H9 (cell line): ENCODE results near the gene ARHGAP24. TPM values are rescaled to one million over a fixed set of nuclear protein-coding genes. Genes with fewer than 3 reads are reported as not detected.

Source experiments
- DNase-seq: peaks from one replicate; pipeline ENCODE4 v3.0.0-alpha.2; 2017
- H2AFZ ChIP-seq: one replicate; pipeline ENCODE4 v1.6.1; 2013; ENCODE audit warnings: mild to moderate bottlenecking, low read length, control low read depth, moderate library complexity
- H2AK5ac ChIP-seq: 2 replicates; pipeline ENCODE4 v1.6.1; 2013; ENCODE audit warnings: low read length, control low read depth, mixed read lengths; ENCODE audit not compliant: insufficient read length
- H2BK120ac ChIP-seq: one replicate; pipeline ENCODE4 v1.6.1; 2013; ENCODE audit warnings: low read depth, mild to moderate bottlenecking, low read length, control low read depth, inconsistent platforms; ENCODE audit not compliant: poor library complexity, severe bottlenecking
- H2BK12ac ChIP-seq: 2 replicates; pipeline ENCODE4 v1.6.1; 2013; ENCODE audit warnings: low read length, control low read depth, mixed read lengths, low read depth; ENCODE audit not compliant: insufficient read length
- H2BK15ac ChIP-seq: 2 replicates; pipeline ENCODE4 v1.6.1; 2013; ENCODE audit warnings: low read depth, low read length, control low read depth
- H2BK20ac ChIP-seq: one replicate; pipeline ENCODE4 v1.6.1; 2013; ENCODE audit warnings: low read depth, mild to moderate bottlenecking, low read length, control low read depth, inconsistent platforms; ENCODE audit not compliant: poor library complexity, severe bottlenecking
- H2BK5ac ChIP-seq: 2 replicates; pipeline ENCODE4 v1.6.1; 2013; ENCODE audit warnings: low read length, control low read depth, mixed read lengths; ENCODE audit not compliant: insufficient read length
- H3K14ac ChIP-seq: 2 replicates; pipeline ENCODE4 v1.6.1; 2013; ENCODE audit warnings: low read length, control low read depth; ENCODE audit not compliant: insufficient read depth
- H3K18ac ChIP-seq: 2 replicates; pipeline ENCODE4 v1.6.1; 2013; ENCODE audit warnings: low read depth, mild to moderate bottlenecking, mixed read lengths, low read length, control low read depth; ENCODE audit not compliant: insufficient read length
- H3K23ac ChIP-seq: 2 replicates; pipeline ENCODE4 v1.6.1; 2013; ENCODE audit warnings: low read length, control low read depth, mixed read lengths, low read depth; ENCODE audit not compliant: insufficient read length
- H3K23me2 ChIP-seq: 2 replicates; pipeline ENCODE4 v1.6.1; 2013; ENCODE audit warnings: low read depth, mild to moderate bottlenecking, mixed read lengths, low read length, control low read depth; ENCODE audit not compliant: insufficient read length, poor library complexity, severe bottlenecking
- H3K27ac ChIP-seq: 2 replicates; pipeline ENCODE4 v1.5.1; 2013; ENCODE audit warnings: low read length, control low read depth, mixed read lengths, low read depth; ENCODE audit not compliant: insufficient read length
- H3K27me3 ChIP-seq: 2 replicates; pipeline ENCODE4 v1.6.1; 2013; ENCODE audit warnings: low read length, control low read depth, inconsistent platforms; ENCODE audit not compliant: insufficient read depth
- H3K4ac ChIP-seq: 2 replicates; pipeline ENCODE4 v1.6.1; 2013; ENCODE audit warnings: low read depth, mild to moderate bottlenecking, control low read depth, inconsistent platforms, low read length, moderate library complexity
- H3K4me1 ChIP-seq: 2 replicates; pipeline ENCODE4 v1.6.1; 2013; ENCODE audit warnings: low read length, control low read depth, inconsistent platforms; ENCODE audit not compliant: insufficient read depth
- H3K4me2 ChIP-seq: 2 replicates; pipeline ENCODE4 v1.6.1; 2013; ENCODE audit warnings: low read length, control low read depth, mixed read lengths; ENCODE audit not compliant: insufficient read length, insufficient read depth
- H3K56ac ChIP-seq: 2 replicates; pipeline ENCODE4 v1.6.1; 2013; ENCODE audit warnings: low read depth, mild to moderate bottlenecking, mixed read lengths, low read length, control low read depth; ENCODE audit not compliant: insufficient read length
- H3K79me1 ChIP-seq: 2 replicates; pipeline ENCODE4 v1.6.1; 2013; ENCODE audit warnings: low read depth, mild to moderate bottlenecking, moderate library complexity, low read length, control low read depth, inconsistent platforms; ENCODE audit not compliant: insufficient read depth, poor library complexity, severe bottlenecking
- H3K79me2 ChIP-seq: 2 replicates; pipeline ENCODE4 v1.6.1; 2013; ENCODE audit warnings: low read length, control low read depth, inconsistent platforms; ENCODE audit not compliant: insufficient read depth
- H3K9ac ChIP-seq: 2 replicates; pipeline ENCODE4 v1.6.1; 2013; ENCODE audit warnings: low read length, control low read depth, mixed read lengths; ENCODE audit not compliant: insufficient read length; ENCODE audit errors: extremely low read depth
- H3K9me3 ChIP-seq: one replicate; pipeline ENCODE4 v1.6.1; 2013; ENCODE audit warnings: low read depth, low read length, inconsistent platforms; ENCODE audit not compliant: control insufficient read depth
- H3T11ph ChIP-seq: one replicate; pipeline ENCODE4 v1.6.1; 2013; ENCODE audit warnings: mild to moderate bottlenecking, low read length, control low read depth, inconsistent platforms
- H4K20me1 ChIP-seq: one replicate; pipeline ENCODE4 v1.6.1; 2013; ENCODE audit not compliant: control insufficient read depth, insufficient read length, insufficient read depth
- H4K5ac ChIP-seq: 2 replicates; pipeline ENCODE4 v1.6.1; 2013; ENCODE audit warnings: low read depth, mild to moderate bottlenecking, mixed read lengths, low read length, control low read depth; ENCODE audit not compliant: insufficient read length
- H4K8ac ChIP-seq: replicated peaks from 2 replicates; pipeline ENCODE4 v1.6.1; 2013; ENCODE audit warnings: low read length, control low read depth, mixed read lengths, low read depth; ENCODE audit not compliant: insufficient read length
- H4K91ac ChIP-seq: 2 replicates; pipeline ENCODE4 v1.6.1; 2013; ENCODE audit warnings: low read depth, mild to moderate bottlenecking, moderate library complexity, mixed read lengths, low read length, control low read depth; ENCODE audit not compliant: insufficient read length
- H3K27ac Mint-ChIP-seq, 3 experiments: 2 replicates in 2 of 3; 3 replicates in 1 of 3; pipeline ENCODE4 v1.8.0; 2020 to 2021; ENCODE audit warnings: mixed read lengths in 3 of 3, mild to moderate bottlenecking in 1 of 3, moderate library complexity in 1 of 3
- H3K27me3 Mint-ChIP-seq: 2 replicates; pipeline ENCODE4 v1.8.0; 2021; ENCODE audit warnings: low read depth, mild to moderate bottlenecking, moderate library complexity, mixed read lengths
- H3K36me3 Mint-ChIP-seq, 3 experiments: 2 replicates in 2 of 3; 3 replicates in 1 of 3; pipeline ENCODE4 v1.8.0; 2020 to 2021; ENCODE audit warnings: low read depth in 3 of 3, mixed read lengths in 3 of 3; ENCODE audit not compliant: insufficient read depth in 1 of 3
- H3K4me1 Mint-ChIP-seq, 2 experiments: 2 replicates each; pipeline ENCODE4 v1.8.0; 2020; ENCODE audit warnings: mixed read lengths in 2 of 2
- H3K4me3 Mint-ChIP-seq, 2 experiments: 2 replicates in 1 of 2; 3 replicates in 1 of 2; pipeline ENCODE4 v1.8.0; 2020 to 2021; ENCODE audit warnings: mild to moderate bottlenecking in 2 of 2, mixed read lengths in 2 of 2, moderate library complexity in 1 of 2
- H3K9me3 Mint-ChIP-seq, 2 experiments: 2 replicates in 1 of 2; 3 replicates in 1 of 2; pipeline ENCODE4 v1.8.0; 2020; ENCODE audit warnings: mild to moderate bottlenecking in 2 of 2, mixed read lengths in 2 of 2, moderate library complexity in 1 of 2
- WGBS: extraction: QIAGEN DNeasy Blood & Tissue Kit; methylation state at CpG from one replicate; pipeline ENCODE4 v1.1.7; 2013; ENCODE audit warnings: missing lambda C conversion rate, low lambda C conversion rate, mixed read lengths; ENCODE audit not compliant: insufficient read length; ENCODE audit errors: extremely low coverage; 5-methylcytosine and 5-hydroxymethylcytosine counted together
- total RNA-seq: library from RNA; stranded (reverse); gene quantifications from 2 replicates; pipeline ENCODE4 v1.2.1, GENCODE V29; 2021
- TF ChIP-seq, protein P1 (sequence below): fragments of 200-600 bp; sonication (generic); conservative IDR thresholded peaks from 3 replicates; pipeline ENCODE4 v1.8.0; 2021; ENCODE audit warnings: antibody characterized with exemption, mild to moderate bottlenecking

Gene ARHGAP24
- total RNA-seq, 1 experiment from 2014 or later = 0.37 TPM

DNA sequence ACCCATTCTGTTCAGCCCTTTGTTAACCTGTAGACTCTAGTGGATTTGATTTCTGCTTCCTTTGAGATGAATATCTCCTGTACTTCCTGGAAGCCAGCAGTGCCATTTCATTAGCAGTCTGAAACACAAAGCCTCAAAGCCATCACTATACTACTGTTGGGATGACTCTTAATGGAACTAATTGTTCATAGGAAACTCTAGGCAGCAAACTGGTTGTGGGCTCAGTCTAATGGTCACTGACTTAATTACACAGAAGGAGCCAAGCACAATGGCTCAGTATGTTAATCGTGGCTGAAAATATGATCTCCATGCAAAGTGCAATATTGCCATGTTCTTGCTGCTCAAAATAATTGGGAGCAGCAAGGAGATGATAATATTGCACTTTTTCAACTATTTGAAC is 262.3 kb downstream of the ARHGAP24 start:
- Histone ChIP-seq H3K4me1 (no peaks in the 10 kb centered on the region; the same call in 1 of the 2 replicates), H2BK15ac (no peak overlapping the region), H2BK20ac (no peak overlapping the region), H4K5ac (no peak overlapping the region), H2AFZ (no peak overlapping the region), H3K4ac (no peak overlapping the region), H3K56ac (no peak overlapping the region), H3K23ac (no peak overlapping the region), H4K91ac (no peak overlapping the region), H3K27ac (no peak overlapping the region), H2BK5ac (no peak overlapping the region), H3K79me1 (no peaks in the 10 kb centered on the region), H4K20me1 (no peaks in the 10 kb centered on the region), H4K8ac (no peak overlapping the region), H2BK12ac (no peak overlapping the region), H2AK5ac (no peak overlapping the region), H3K4me2 (no peak overlapping the region), H3K9me3 (no peaks in the 10 kb centered on the region), H3K18ac (no peak overlapping the region), H3K9ac (no peak overlapping the region), H3K14ac (no peak overlapping the region), H3T11ph (no peak overlapping the region), H3K79me2 (no peaks in the 10 kb centered on the region), H2BK120ac (no peak overlapping the region), H3K23me2 (no peaks in the 10 kb centered on the region), H3K27me3 (no peaks in the 10 kb centered on the region)
- Mint-ChIP-seq H3K36me3 (no peaks in the 10 kb centered on the region), H3K9me3 (no peaks in the 10 kb centered on the region), H3K27me3 (no peaks in the 10 kb centered on the region), H3K27ac (no peak overlapping the region), H3K4me1 (peaks cover 7 to 8% of the 10 kb centered on the region in 2 experiments), H3K4me3 (no peak overlapping the region)
- no CpG with 5 or more reads among the region's 1 CpG for WGBS
- DNase-seq = no peak
- TF ChIP-seq, protein P1, sequence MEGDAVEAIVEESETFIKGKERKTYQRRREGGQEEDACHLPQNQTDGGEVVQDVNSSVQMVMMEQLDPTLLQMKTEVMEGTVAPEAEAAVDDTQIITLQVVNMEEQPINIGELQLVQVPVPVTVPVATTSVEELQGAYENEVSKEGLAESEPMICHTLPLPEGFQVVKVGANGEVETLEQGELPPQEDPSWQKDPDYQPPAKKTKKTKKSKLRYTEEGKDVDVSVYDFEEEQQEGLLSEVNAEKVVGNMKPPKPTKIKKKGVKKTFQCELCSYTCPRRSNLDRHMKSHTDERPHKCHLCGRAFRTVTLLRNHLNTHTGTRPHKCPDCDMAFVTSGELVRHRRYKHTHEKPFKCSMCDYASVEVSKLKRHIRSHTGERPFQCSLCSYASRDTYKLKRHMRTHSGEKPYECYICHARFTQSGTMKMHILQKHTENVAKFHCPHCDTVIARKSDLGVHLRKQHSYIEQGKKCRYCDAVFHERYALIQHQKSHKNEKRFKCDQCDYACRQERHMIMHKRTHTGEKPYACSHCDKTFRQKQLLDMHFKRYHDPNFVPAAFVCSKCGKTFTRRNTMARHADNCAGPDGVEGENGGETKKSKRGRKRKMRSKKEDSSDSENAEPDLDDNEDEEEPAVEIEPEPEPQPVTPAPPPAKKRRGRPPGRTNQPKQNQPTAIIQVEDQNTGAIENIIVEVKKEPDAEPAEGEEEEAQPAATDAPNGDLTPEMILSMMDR = no peak
